NCI-H524 (cell line): Measurements from ENCODE around the gene RAI1.
"Not testable (repeated sequence)": the region's sequence is repeated elsewhere in the genome, so short reads cannot be mapped to it uniquely, and the experiment has no call there.

ENCODE experiments used
- DNase-seq, 2 experiments: peaks; one replicate each; lab custom pipeline; 2025; lab: John Stamatoyannopoulos, UW

RAI1 gene, protein sequence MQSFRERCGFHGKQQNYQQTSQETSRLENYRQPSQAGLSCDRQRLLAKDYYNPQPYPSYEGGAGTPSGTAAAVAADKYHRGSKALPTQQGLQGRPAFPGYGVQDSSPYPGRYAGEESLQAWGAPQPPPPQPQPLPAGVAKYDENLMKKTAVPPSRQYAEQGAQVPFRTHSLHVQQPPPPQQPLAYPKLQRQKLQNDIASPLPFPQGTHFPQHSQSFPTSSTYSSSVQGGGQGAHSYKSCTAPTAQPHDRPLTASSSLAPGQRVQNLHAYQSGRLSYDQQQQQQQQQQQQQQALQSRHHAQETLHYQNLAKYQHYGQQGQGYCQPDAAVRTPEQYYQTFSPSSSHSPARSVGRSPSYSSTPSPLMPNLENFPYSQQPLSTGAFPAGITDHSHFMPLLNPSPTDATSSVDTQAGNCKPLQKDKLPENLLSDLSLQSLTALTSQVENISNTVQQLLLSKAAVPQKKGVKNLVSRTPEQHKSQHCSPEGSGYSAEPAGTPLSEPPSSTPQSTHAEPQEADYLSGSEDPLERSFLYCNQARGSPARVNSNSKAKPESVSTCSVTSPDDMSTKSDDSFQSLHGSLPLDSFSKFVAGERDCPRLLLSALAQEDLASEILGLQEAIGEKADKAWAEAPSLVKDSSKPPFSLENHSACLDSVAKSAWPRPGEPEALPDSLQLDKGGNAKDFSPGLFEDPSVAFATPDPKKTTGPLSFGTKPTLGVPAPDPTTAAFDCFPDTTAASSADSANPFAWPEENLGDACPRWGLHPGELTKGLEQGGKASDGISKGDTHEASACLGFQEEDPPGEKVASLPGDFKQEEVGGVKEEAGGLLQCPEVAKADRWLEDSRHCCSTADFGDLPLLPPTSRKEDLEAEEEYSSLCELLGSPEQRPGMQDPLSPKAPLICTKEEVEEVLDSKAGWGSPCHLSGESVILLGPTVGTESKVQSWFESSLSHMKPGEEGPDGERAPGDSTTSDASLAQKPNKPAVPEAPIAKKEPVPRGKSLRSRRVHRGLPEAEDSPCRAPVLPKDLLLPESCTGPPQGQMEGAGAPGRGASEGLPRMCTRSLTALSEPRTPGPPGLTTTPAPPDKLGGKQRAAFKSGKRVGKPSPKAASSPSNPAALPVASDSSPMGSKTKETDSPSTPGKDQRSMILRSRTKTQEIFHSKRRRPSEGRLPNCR (N-terminal part only)

GRCh38 chr17:17681187-17681743, at the start of gene RAI1:
RAI1 (plus strand) TSS chr17:17681458; CDS start chr17:17792949, 111,491 bp downstream.
- peak; percentile 40 to 76 for DNase-seq

- DNase-seq = not testable (repeated sequence)
These were observed 48.6 kb upstream of the RAI1 start for GRCh38 chr17:17632690-17633089.

DNA sequence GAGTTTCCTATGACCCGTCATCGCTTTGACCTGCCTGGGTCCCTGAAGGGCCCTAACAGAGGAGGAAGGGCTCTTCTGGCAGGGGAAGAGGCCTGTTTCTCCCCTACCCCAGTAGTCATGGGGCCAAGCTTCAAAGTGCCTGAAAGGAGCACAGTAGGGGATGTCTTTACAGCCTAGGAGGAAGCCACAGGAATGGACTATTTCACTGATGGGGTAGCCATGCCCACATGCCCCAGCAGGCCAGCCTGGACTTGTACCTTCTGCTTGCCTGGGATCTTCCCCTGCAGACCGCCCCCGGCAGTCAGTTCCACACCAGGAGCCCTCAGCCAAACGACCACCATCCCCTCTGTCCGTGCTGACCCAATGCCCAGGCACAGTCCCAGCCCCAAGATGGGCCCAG, 47.9 kb upstream of the RAI1 start:
- DNase-seq = no peak

DNA sequence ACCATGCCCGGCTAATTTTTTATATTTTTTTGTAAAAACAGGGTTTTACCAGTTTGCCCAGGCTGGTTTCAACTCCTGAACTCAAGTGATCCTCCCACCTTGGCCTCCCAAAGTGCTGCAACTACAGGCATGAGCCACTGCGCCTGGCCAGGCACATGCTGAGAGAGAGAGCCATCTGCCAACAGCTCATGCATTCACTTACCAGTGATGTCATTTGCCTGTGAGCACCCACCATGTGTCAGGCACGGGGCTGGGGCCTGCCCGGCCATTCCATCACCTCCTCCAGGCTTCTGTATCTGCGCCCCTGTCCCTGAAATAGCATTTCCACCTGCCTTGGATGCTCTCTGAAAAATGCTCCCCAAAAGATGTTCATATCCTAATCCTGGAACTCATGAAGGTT, 46.1 kb upstream of the RAI1 start:
- peak in 1 of 2 experiments; percentile 42 for DNase-seq

- DNase-seq = not testable (repeated sequence)
These were observed 45.6 kb upstream of the RAI1 start for GRCh38 chr17:17635537-17636271.

DNA sequence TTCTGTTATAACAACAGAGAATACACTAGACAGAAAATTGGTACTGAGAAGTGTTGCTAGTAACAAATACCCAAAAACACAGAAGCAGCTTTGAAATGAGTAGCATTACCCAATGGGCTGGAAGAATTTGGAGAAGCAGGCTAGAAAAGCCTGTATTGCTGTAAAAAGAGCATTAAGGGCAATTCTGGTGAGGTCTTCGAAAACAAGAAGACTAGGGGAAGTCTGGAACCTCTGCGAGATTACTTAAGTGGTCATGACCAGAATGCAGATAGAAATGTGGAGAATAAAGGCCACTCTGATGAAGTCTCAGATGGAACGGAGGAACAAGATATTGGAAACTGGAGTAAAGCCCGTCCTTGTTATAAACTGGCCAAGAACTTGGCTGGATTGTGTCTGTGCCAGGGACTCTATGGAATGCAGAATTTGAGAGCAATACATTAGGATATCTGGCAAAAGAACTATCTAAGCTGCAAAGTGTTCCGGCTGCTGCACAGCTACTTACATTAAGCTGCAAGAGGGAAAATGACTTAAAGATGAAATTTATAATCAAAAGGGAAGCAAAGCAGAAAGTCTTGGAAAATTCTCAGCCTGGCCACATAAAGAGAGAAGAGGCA, 44.9 kb upstream of the RAI1 start:
- no peak for DNase-seq

- no peak for DNase-seq
These were observed 42.8 kb upstream of the RAI1 start for GRCh38 chr17:17638467-17638866.

- not testable (repeated sequence) for DNase-seq
These were observed 41.5 kb upstream of the RAI1 start for GRCh38 chr17:17639661-17640270.

DNA sequence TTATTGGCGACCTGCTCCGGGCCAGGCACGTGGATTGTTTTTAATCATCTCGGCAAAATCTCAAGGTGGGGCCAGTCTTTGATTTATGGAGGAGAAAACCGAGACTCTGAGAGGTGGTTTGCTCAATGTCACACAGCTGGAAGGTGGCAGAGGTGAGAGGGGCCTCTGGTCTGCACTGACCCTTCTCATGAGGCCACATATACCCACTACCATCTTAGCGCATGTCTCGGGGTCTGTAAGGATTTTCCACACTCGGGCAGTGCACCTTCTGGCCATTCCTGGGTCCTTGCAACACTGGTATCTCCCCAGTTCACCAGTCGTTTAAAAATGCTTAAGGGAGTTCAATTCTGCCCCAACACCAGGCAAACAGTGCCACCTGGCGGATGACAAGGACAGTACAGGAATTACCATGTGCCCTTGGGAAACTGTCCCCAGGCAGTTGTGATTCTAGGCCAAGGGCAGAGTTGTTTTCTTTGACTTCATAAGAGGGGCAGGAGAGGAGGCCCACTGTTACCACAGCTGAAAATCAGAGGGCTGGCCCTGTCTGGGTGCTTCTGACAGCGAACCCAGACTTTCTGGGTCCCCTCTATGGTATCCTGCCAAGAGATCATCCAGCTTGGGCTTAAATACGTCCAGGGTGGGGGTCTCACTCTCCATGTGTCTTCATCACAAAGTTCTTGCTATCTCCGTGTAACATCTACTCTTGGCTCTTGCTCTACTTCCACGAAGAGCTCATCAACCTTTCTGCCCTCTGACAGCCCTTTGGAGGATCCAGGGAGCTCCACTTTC, 39.4 kb upstream of the RAI1 start:
- DNase-seq = peak; percentile 76 to 88

GRCh38 chr17:17645148-17645547, 36.1 kb upstream of the RAI1 start:
- DNase-seq = not testable (repeated sequence)

- no peak for DNase-seq
These were observed 35.3 kb upstream of the RAI1 start for GRCh38 chr17:17645961-17646360.

- no peak for DNase-seq
These were observed 33.6 kb upstream of the RAI1 start for GRCh38 chr17:17647524-17648178.

DNA sequence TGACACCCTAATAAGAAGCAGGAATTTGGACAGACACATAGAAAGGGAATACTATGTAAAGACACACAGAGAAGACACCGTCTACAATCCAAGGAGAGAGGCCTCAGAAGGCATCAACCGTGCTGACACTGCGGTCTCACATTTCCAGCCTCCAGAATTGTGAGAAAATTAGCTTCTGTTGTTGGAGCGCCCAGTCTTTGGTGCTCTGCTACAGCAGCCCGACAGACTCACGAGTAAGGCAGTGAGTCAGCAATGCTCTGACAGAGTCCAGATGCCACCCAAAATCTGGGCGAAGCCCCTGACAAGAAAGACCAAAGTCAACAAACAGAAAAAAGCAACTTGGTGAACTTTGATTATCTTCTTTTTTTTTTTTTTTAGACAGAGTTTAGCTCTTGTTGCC, 32.5 kb upstream of the RAI1 start:
- DNase-seq = peak in 1 of 2 experiments; percentile 47

- no peak for DNase-seq
These were observed 30.3 kb upstream of the RAI1 start for GRCh38 chr17:17650959-17651358.

GRCh38 chr17:17653343-17653742, 27.9 kb upstream of the RAI1 start:
- no peak for DNase-seq

GRCh38 chr17:17659340-17659739, 21.9 kb upstream of the RAI1 start:
- no peak for DNase-seq

DNA sequence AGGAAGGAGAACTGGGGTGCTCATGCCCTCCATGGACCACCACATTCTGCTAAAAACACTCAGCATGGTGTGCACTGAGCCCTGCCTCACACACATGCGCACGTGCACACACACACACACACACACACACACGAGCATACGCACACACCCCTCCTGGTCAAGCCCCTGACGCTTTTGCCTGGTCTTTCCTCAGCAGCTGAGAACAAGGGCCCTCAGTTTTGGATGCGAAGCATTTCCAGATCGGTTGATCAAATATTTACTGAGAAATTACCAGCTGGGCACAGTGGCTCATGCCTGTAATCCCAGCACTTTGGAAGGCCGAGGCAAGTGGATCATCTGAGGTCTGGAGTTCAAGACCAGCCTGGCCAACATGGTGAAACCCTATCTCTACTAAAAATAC, 20.1 kb upstream of the RAI1 start:
- no peak for DNase-seq

- no peak for DNase-seq
These were observed 19.3 kb upstream of the RAI1 start for GRCh38 chr17:17661834-17662385.
